ENCODE results near the gene ATN1. TPM values are rescaled to one million over a fixed set of nuclear protein-coding genes. Genes with fewer than 3 reads are reported as not detected.
A peak's percentile ranks its signal among the peaks of the same experiment; 100 is the strongest.

ATN1 gene
- total and polyA plus RNA-seq, 9 of the 15 experiments (the other 6 are each of a cell fraction or from before 2014, with no cell fraction given) = 0.15 to 49.8 (median 2.7) TPM

DNA sequence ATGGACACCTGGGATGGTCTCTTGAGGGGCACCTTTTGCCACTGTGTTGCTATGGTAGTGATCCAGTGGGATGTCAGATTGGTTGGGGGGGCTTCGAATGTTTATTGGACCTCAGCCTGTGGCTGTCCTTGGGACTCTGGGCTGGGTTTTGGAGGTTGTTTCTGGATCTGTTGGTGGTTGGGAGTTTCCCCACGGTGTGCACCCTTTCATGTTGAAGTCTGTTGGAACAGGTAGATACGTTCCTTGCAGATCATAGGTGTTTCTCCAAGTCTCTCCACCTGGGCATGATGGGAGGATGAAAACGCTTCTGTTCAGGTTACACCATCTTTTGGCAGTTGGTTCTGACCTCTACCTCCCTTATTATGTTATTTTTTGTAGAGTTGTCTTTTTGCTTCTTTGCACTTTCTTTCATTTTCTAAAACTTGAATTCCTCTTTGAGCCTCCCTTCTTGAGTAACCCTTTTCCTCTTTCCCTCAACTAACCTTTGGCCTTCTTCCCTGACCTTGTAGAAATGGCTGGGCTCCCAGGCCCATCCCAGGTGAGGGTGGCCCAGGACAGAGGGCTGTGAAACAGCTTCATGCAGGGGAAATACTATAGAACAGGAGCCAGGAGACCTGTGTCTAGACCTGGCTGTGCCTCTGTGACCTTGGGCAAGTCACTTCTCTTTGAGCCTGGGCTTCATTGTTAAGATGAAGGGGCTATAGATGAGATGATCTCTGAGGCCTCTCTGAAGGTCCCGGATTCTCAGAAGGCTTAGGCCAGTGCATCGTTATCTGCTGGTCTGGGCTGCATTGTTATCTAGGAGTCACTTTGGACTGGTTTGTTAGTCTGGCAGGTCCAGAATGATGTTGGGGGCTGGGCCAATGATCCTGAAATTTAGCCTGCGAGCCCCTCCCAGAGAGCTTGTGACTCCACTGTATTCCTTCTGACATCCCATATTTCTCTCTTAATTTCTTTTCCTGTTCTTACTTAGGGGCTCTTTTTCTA, 2.0 kb downstream of the ATN1 start:
- POLR2A ChIA-PET = interaction anchor here (0.6 to 8.1 kb wide), 7 partner anchors 8 to 233 kb away, joined by 3 to 61 read pairs (median 4); partner anchors contain the start of genes C12orf57, CDCA3 and RNU7-1
- no peaks in the 10 kb centered on the region for H4K20me1 ChIP-seq (replicated peaks; ENCODE audit: control insufficient read depth, insufficient read depth, low read length)
- H3K9me1 ChIP-seq (ENCODE audit: control insufficient read depth, insufficient read depth, low read length) = peaks cover 4% of the 10 kb centered on the region
- H3K79me2 ChIP-seq (ENCODE audit: control insufficient read depth, insufficient read depth, low read length) = peaks cover 55% of the 10 kb centered on the region
- H3K9ac ChIP-seq (ENCODE audit: insufficient read depth in 1 of 2, low read depth in 2 of 2, low read length in 2 of 2) = peak overlapping the region; percentile 84 to 93; a peak in 3 of 4 replicates
- H3K4me1 ChIP-seq (replicated peaks in 1 of 2; ENCODE audit: control insufficient read depth in 2 of 2, insufficient read depth in 2 of 2, low read length in 2 of 2) = peaks cover 42 to 45% of the 10 kb centered on the region in 2 experiments; a peak in 4 of 5 replicates
- no peak overlapping the region for H2AFZ ChIP-seq (ENCODE audit: low read depth, low read length)
- peak overlapping the region; percentile 63 for H3K27ac ChIP-seq (ENCODE audit: extremely low read depth, low read depth, low read length)
- intact Hi-C loops (cut with micrococcal nuclease) = loop anchor here (5.0 kb wide), 1 partner anchor 113 kb away; no protein-coding TSS in a partner anchor
- FAIRE-seq (peak; percentile 94), ATAC-seq (peak; percentile 64), DNase-seq (ENCODE audit: extremely low read depth in 1 of 4, low spot score in 3 of 4) (peak in 2 of 4 experiments; percentile 67 to 83)
- in situ Hi-C loops (cut with MboI) = no loop called here
- no peaks in the 10 kb centered on the region for H3K9me3 ChIP-seq (replicated peaks; ENCODE audit: control insufficient read depth, insufficient read depth, low read depth, low read length)
- peaks cover 24% of the 10 kb centered on the region; the same call in 2 of the 3 replicates for H3K36me3 ChIP-seq (ENCODE audit: control insufficient read depth, insufficient read depth, low read length)
- H3K4me3 ChIP-seq = peak overlapping the region; percentile 76
- CTCF ChIA-PET (ENCODE audit: low intra/inter-chr PET ratio) = interaction anchor here (0.6 kb wide), 1 partner anchor 28 kb away, joined by 7 read pairs; no protein-coding TSS in a partner anchor
- BruUV-seq (replicated peaks) = no TSS peak
- WGBS (ENCODE audit: insufficient coverage, low coverage, missing lambda C conversion rate) = 8% methylated on average over 7 of the region's 7 CpGs
- peak overlapping the region; percentile 87 for H3K4me2 ChIP-seq (ENCODE audit: insufficient read depth, low read length)
- H3K27me3 ChIP-seq (ENCODE audit: control insufficient read depth in 2 of 2, insufficient read depth in 2 of 2, low read length in 2 of 2) = no peaks in the 10 kb centered on the region
- TF ChIP-seq SMARCE1 (IDR thresholded peaks at IDR 0.05) (no peak), NR2F6 (CRISPR knock-in tag; IDR thresholded peaks at IDR 0.05) (no peak), GABPA (tag; conservative IDR thresholded peaks at IDR 0.05; ENCODE audit: low read depth) (no peak), SAFB2 (IDR thresholded peaks at IDR 0.05; ENCODE audit: borderline replicate concordance, low read depth, low read length, severe bottlenecking) (no peak), TSC22D4 (tag; IDR thresholded peaks at IDR 0.05) (no peak), PCBP1 (IDR thresholded peaks at IDR 0.05; ENCODE audit: low read depth, low read length, poor library complexity, severe bottlenecking) (no peak), TEAD1 (CRISPR knock-in tag; IDR thresholded peaks at IDR 0.05) (0 out of 4 replicates have a peak, but pooled peaks of 1 of the 2 experiments have one; percentile 33), JUND (IDR thresholded peaks at IDR 0.05; ENCODE audit: borderline replicate concordance, low read depth, low read length) (no peak; the same call in 1 of the 2 replicates), JUND (tag; IDR thresholded peaks at IDR 0.05; ENCODE audit: borderline replicate concordance, low read depth, low read length) (no peak; the same call in 2 of the 3 replicates), STAG1 (CRISPR knock-in tag; IDR thresholded peaks at IDR 0.05; ENCODE audit: borderline replicate concordance) (no peak), TEAD4 (IDR thresholded peaks at IDR 0.05; ENCODE audit: low read length) (peak; percentile 43; the same call in 1 of the 2 replicates), TEAD4 (CRISPR knock-in tag; IDR thresholded peaks at IDR 0.05; ENCODE audit: borderline replicate concordance) (no peak)
- TF ChIP-seq, protein P1, sequence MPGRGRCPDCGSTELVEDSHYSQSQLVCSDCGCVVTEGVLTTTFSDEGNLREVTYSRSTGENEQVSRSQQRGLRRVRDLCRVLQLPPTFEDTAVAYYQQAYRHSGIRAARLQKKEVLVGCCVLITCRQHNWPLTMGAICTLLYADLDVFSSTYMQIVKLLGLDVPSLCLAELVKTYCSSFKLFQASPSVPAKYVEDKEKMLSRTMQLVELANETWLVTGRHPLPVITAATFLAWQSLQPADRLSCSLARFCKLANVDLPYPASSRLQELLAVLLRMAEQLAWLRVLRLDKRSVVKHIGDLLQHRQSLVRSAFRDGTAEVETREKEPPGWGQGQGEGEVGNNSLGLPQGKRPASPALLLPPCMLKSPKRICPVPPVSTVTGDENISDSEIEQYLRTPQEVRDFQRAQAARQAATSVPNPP (IDR thresholded peaks at IDR 0.05; ENCODE audit: borderline replicate concordance, insufficient read depth, insufficient read length) = no peak
- TF ChIP-seq, protein P2, sequence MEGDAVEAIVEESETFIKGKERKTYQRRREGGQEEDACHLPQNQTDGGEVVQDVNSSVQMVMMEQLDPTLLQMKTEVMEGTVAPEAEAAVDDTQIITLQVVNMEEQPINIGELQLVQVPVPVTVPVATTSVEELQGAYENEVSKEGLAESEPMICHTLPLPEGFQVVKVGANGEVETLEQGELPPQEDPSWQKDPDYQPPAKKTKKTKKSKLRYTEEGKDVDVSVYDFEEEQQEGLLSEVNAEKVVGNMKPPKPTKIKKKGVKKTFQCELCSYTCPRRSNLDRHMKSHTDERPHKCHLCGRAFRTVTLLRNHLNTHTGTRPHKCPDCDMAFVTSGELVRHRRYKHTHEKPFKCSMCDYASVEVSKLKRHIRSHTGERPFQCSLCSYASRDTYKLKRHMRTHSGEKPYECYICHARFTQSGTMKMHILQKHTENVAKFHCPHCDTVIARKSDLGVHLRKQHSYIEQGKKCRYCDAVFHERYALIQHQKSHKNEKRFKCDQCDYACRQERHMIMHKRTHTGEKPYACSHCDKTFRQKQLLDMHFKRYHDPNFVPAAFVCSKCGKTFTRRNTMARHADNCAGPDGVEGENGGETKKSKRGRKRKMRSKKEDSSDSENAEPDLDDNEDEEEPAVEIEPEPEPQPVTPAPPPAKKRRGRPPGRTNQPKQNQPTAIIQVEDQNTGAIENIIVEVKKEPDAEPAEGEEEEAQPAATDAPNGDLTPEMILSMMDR (IDR thresholded peaks at IDR 0.05 in 2 of 3, conservative IDR thresholded peaks at IDR 0.05 in 1 of 3; ENCODE audit: insufficient read depth in 2 of 3, low read depth in 1 of 3, low read length in 3 of 3) = no peak
- TF ChIP-seq, protein P3, sequence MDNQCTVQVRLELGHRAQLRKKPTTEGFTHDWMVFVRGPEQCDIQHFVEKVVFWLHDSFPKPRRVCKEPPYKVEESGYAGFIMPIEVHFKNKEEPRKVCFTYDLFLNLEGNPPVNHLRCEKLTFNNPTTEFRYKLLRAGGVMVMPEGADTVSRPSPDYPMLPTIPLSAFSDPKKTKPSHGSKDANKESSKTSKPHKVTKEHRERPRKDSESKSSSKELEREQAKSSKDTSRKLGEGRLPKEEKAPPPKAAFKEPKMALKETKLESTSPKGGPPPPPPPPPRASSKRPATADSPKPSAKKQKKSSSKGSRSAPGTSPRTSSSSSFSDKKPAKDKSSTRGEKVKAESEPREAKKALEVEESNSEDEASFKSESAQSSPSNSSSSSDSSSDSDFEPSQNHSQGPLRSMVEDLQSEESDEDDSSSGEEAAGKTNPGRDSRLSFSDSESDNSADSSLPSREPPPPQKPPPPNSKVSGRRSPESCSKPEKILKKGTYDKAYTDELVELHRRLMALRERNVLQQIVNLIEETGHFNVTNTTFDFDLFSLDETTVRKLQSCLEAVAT (IDR thresholded peaks at IDR 0.05) = no peak

Data from K562 (cell line).